Measurements from ENCODE around the gene MTHFD1.

Gene MTHFD1

GRCh38 chr14:64454671-64455070, 66.5 kb downstream of the MTHFD1 start:
- DNase-seq = no peak

- DNase-seq = no peak
Observed at GRCh38 chr14:64459405-64460136, 71.4 kb downstream of the MTHFD1 start.

- no peak for DNase-seq
Observed at GRCh38 chr14:64461221-64461620, 73.1 kb downstream of the MTHFD1 start.

GRCh38 chr14:64463195-64463594, 75.0 kb downstream of the MTHFD1 start:
- DNase-seq = no peak

GRCh38 chr14:64463873-64464272, 75.7 kb downstream of the MTHFD1 start:
- DNase-seq = no peak

GRCh38 chr14:64464651-64465050, 76.5 kb downstream of the MTHFD1 start:
- DNase-seq = no peak

- no peak for DNase-seq
Observed at GRCh38 chr14:64465191-64465822, 77.2 kb downstream of the MTHFD1 start, which contains the start of gene AKAP5. Gene AKAP5, plus strand, starts transcription at chr14:64465499. Its CDS starts 2,896 bp downstream, at chr14:64468395.

- no peak for DNase-seq
Observed at GRCh38 chr14:64465831-64466554, 77.8 kb downstream of the MTHFD1 start.

GRCh38 chr14:64467101-64467500, 78.9 kb downstream of the MTHFD1 start:
- no peak for DNase-seq

- no peak for DNase-seq
Observed at GRCh38 chr14:64467566-64467965, 79.4 kb downstream of the MTHFD1 start.

GRCh38 chr14:64468451-64468850, 80.3 kb downstream of the MTHFD1 start:
- no peak for DNase-seq

- DNase-seq = no peak
Observed at GRCh38 chr14:64474041-64474440, 85.9 kb downstream of the MTHFD1 start.

- DNase-seq = no peak
Observed at GRCh38 chr14:64474698-64475097, 86.5 kb downstream of the MTHFD1 start.

- DNase-seq = no peak
Observed at GRCh38 chr14:64475585-64476273, 87.6 kb downstream of the MTHFD1 start.

- DNase-seq = no peak
Observed at GRCh38 chr14:64476438-64476837, 88.3 kb downstream of the MTHFD1 start.

- no peak for DNase-seq
Observed at GRCh38 chr14:64478634-64479250, 90.6 kb downstream of the MTHFD1 start.

GRCh38 chr14:64488590-64489099, 100.5 kb downstream of the MTHFD1 start:
- no peak for DNase-seq

GRCh38 chr14:64491637-64492036, 103.5 kb downstream of the MTHFD1 start:
- DNase-seq = no peak

- DNase-seq = no peak
Observed at GRCh38 chr14:64493455-64493854, 105.3 kb downstream of the MTHFD1 start.

GRCh38 chr14:64495252-64495651, 107.1 kb downstream of the MTHFD1 start:
- DNase-seq = no peak

GRCh38 chr14:64496764-64497163, 108.6 kb downstream of the MTHFD1 start:
- no peak for DNase-seq

GRCh38 chr14:64500088-64500487, 111.9 kb downstream of the MTHFD1 start:
- DNase-seq = no peak
